GM21737 (cell line): ENCODE results near the gene TRPC1.
"Not testable (repeated sequence)": the region's sequence is repeated elsewhere in the genome, so short reads cannot be mapped to it uniquely, and the experiment has no call there.

Experiments
- ATAC-seq: cut with Tn5 transposase; IDR thresholded peaks from one replicate; pipeline ENCODE4 v1.9.1; 2021; ENCODE audit warnings: mild to moderate bottlenecking, moderate library complexity; ENCODE audit not compliant: unreplicated experiment

The TRPC1 gene

DNA sequence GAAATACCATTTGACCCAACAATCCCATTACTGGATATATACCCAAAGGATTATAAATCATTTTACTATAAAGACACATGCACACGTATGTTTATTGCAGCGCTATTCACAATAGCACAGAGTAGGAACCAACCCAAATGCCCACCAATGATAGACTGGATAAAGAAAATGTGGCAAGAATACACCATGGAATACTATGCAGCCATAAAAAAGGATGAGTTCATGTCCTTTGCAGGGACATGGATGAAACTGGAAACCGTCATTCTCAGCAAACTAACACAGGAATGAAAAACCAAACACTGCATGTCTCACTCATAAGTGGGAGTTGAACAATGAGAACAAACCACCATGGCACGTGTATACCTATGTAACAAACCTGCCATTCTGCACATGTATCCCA is 26.7 kb downstream of the TRPC1 start:
- ATAC-seq, result not testable (repeated sequence)

DNA sequence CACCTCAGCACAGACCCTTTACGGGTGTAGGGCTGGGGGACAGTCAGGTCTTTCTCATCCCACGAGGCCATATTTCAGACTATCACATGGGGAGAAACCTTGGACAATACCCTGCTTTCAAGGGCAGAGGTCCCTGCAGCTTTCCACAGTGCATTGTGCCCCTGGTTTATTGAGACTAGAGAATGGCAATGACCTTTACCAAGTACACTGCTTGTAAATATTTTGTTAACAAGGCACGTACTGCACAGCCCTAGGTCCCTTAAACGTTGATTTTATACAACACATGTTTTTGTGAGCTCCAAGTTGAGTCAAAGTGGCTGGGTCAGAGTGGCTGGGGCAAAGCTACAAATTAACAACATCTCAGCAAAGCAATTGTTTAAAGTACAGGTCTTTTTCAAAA is 28.8 kb downstream of the TRPC1 start:
- ATAC-seq, result not testable (repeated sequence)

DNA sequence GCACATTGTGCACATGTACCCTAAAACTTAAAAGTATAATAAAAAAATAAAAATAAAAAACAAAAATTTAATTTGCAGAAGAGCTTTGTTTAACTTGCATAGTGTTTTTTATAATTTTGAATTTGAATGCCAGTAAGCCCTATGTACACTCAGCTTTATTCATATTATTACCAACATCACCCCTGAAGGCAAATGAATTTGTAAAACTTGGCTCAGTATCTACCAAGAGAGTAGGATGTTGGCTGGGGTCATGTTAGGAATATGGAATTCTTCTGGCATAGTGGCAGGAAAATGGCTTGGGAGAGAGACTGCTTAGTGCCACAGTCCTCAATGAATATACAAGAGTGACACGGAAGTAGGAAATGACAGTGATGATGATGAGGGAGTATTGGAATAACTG is 30.7 kb downstream of the TRPC1 start:
- no peak for ATAC-seq

DNA sequence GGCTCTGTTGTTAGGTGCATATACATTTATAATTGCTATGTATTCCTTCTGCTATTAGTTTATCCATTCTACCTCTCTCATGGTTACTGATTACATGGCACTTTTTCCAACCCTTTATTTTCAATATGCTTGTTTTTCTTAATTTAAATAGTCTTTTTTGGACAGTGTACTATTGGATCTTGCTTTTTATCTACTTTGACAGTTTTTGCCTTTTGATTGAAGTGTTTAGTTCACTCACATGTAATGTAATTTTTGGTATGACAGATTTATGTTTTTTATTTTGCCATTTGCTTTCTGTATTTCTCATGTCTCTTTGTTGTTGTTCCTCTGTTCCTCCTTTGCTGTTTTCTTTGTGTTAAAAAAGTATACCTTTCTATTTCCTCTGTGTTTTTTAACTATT is 44.5 kb downstream of the TRPC1 start:
- no peak for ATAC-seq

DNA sequence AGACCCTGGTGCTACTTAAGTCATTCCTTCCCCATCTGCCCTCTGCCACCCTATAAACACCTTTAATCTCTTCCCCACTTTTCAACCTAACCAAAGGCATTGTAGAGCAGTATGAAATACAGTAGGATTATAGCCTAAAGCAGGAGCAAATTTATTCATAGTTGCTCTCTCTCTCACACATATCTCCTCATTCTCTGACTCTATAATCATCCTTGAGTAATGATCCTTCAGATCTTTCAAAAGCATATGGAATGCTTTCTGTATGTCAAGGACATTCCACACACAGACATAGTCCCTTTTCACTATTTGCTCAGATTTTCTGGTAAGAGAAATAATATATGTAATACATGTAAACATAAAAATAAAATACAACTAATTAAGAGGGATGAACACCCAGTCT is 54.1 kb downstream of the TRPC1 start:
- no peak for ATAC-seq

DNA sequence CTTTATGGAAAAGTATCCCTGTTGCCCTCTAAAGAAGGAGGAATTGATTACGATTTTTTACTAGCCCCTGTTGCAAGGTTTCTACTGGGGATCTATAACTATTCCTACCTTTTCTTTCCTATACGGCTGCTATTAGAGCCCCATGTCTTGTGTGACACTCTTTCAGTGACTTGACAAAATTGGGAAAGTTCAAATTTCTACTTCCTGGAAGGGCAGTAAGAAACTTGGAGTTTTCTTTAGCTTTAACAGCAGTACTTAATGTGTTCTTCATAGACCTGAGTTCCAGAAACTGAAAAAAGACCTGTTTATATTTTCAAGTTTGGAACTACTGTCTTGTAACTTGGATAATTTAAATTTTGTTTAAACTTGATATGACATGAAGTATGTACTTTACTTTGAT is 54.7 kb downstream of the TRPC1 start:
- no peak for ATAC-seq

DNA sequence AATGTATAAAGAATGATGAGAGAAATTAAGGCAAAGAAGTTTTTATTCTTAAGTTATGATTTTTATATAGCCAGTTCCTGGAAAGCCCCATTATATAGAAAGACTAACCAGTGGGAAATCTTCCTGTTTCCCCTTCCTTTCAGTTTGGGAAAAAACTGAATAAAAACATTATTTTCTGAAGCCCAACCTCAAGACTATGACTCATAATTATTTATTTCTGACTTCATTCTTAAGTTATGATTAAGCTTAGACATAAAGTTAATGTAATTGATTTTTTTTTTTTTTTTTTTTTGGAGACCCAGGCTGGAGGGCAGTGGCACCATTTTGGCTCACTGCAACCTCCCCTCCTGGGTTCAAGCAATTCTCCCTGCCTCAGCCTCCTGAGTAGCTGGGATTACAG is 55.8 kb downstream of the TRPC1 start:
- ATAC-seq, result no peak

DNA sequence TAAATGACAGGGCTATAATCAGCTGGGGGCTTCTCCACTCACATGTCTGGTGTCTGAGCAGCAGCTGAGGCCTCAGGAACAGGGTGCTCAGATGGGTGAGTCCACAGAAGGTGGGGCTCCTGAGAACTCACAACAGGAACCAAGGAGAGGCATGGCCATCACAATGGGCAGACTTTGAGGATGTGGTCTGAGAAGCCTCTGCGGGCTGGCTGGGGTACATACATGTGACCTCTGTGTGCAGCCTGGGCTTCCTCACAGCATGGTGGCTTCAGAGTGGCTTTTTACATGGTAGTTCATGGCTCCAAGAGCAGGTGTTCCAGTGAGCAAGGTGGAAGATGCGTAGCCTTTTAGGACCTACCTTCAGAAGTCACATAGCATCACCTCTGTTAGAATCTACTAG is 58.8 kb downstream of the TRPC1 start:
- ATAC-seq, result no peak

DNA sequence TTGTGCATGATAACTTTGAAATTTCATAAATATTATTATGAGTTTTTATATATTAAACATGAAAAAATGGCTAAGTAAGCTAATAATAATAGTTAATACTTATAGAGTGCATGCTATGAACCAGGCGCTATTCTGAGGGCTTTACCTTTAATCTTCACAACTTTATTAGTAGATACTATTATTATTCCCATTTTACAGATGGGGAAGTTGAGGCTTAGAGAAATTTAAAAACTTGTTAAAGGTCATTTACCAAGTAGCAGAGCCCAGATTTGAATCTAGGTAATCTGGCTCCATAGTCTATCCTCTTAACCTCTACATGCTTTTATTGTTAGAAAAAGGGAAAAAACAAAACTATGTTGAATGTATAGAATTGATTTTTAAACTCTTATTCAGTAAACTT is 60.4 kb downstream of the TRPC1 start:
- no peak for ATAC-seq

DNA sequence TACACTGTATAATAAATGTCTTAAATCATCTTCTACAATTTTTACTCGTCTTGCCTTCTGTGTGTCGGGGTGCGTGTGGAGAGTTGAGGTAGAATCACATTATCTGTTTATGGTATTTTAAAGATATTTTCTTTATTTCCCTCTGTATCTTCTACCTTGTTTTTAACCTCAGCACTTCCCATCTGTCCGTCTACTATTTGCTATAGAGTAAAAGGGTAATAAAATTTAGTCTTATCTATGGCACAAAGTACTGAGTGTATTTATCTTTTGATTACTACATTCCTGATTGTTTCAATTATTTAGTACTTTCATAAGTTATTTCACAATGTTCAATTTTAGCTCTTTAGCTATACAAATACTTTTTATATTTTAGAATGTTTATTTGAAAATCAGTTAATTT is 62.2 kb downstream of the TRPC1 start:
- ATAC-seq, result no peak

DNA sequence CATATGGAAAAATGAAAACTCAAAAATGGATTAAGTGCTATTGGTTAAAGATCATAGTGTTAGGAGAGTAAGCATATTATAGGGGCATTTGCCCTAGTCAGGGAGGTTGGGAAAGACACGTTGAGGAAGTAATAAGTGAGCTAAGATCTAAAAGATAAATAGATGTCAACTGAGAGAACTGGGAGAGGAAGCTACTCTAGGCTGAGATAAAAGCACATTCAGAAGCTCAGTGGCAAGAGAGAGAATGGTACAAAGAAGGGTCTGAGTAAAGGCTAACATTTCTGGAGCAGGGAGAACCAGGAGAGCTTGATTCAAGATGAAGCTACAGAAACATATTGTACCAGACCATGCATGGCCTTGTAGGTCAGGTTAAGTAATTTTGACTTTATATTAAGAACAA is 63.9 kb downstream of the TRPC1 start:
- ATAC-seq, result no peak

DNA sequence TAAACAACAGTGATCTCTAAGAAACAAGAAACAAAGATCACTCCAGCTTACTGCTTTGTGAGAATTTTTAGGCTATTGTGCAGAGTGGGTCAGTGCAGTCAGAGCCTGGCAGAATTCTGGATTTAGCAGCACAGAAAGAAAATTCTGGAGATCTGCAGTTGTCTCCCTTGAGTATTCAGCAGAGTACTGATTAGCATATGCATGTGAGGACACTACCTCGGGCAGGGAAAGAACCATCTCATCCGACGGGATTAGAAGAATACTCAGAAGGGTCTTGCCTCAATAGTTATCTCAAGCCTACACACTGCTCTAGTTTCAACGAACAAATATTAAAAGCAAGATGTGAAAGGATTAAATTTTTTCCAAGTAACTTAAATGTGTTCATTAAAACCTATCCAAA is 70.7 kb downstream of the TRPC1 start:
- ATAC-seq, result no peak

DNA sequence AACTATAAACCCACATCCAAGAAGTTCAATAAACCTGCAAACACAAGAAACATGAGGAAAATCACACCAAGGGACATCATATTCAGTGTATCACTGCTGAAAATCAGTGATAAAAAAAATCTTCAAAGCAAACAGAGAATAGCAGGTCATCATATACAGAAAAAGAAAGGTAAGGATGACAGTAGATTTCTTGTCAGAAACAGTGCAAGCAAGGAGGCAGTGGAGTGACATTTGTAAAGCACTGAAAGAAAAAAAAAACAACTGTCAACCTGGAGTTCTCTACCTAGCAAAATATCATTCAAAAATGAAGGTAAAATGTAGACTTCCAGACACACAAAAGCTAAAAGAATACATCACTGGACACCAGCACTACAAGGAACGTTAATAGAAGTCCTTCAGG is 71.5 kb downstream of the TRPC1 start:
- no peak for ATAC-seq

DNA sequence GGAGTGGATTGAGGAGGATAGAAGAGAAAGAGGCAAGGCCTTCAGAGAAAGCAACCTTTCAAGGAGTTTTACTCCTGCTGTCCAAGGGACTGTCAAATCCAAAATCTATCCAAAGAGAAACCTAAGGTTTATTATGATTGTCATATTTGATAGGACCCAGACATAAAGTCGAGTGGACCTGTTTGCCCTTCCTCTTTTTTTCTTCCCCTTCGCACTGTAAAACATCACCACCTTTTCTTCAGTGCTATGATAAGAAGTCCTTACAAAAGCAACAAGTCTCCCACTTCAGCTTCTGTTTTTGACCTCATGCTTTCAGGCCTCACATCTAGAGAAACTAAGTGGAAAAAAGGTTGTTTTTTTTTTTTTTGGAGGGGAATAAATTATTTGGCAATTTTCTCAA is 73.0 kb downstream of the TRPC1 start:
- no peak for ATAC-seq

DNA sequence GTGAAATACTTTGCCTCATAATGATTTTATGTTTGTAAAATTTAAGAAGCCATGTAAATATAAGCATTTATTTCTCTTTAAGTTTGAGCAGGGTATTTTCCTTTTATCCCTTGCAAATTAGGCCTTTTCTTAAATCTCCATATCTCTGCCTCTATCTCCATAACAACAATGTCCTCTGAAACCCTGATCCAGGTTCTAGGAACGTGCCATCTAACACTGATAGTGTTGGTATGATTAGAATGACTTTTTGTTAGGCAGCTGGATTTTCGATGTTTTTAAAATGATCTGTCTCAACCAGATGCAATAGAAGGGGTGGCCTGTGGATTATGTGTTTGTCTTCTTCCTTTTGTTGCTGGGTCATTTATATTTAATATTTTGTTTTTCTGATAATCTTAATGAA is 77.9 kb downstream of the TRPC1 start:
- no peak for ATAC-seq

DNA sequence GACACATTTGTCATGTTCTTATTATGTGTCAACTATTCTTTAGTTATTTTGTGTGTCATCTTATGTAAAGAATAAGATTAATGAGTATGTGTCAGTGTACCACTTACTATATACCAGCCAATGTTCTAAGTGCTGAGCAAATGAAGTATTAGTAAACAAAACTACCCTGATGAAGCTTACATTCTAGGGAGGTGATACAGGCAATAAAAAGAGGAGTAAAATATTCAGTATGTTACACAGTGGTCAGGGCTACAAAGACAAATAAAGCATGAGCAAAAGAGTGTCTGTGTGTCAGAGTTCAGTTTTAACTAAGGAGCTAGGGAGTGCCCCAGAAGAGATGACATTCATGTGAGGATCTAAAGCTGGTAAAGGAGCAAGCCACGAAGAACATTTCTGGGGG is 79.1 kb downstream of the TRPC1 start:
- ATAC-seq, result no peak

DNA sequence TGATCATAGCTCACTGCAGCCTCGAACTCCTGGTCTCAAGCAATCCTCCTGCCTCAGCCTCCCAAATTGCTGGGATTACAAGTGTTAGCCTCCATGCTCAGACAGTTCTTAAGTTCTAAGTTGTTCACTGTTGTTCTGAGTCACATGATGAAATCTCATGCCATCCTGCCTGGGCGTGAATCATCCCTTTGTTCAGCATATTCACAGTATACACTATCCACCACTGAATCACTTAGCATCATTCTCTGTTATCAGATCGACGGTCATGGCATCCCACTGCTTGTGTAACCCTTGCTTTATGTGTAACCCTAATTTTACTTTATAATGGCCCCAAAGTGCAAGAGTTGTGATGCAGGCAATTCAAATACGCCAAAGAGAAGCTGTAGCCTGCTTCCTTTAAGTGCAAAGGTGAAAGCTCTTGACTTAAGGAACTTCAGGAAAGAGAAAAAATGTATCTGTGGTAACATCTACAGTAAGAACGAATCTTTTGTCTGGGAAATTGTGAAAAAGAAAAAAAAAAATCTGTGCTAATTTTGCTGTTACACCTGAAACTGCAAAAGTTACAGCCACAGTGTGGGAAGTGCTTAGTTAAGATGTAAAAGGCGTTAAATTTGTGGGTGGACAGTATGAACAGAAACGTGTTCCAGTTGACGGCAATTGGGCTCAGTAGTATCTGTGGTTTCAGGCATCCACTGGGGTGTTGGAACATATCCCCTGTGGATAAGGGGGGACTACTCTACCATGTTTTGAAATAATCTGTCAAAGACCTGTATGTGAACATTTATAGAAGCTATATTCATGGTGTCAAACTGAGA is 84.5 kb downstream of the TRPC1 start:
- no peak for ATAC-seq

DNA sequence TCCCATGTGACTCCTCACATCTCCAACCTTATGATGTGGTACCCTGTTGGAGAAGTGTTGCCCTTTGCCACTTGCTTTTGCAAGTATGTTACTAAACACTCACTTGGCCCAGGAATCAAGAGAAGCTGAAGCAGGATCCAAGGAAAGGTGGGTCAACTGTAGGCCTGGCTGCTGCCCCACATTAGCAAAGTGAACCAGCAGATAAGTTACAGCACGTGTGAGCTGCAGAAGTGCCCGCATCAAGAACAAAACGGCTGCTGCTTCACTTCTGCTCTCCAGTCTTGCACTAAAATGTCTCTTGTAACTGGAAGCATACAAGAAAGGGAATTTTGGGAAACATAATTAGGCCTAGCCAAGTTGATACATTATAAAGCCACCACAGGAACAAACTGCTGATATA is 85.4 kb downstream of the TRPC1 start:
- ATAC-seq, result no peak

DNA sequence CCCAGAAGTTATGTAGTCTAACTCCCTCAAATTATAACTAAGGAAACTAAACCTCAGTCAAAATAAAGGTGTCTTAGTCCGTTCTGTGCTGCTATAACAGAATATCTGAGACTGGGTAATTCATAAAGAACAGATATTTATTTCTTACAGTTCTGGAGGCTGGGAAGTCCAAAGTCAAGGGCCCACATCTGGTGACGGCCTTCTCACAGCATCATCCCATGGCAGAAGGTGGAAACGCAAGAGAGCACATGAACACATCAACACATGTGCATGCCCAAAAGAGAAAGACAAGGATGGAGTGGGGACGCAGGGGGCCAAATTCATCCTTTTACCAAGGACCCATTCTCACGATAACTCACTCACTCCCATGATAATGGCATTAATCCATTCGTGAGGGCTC is 92.0 kb downstream of the TRPC1 start:
- ATAC-seq, result no peak

DNA sequence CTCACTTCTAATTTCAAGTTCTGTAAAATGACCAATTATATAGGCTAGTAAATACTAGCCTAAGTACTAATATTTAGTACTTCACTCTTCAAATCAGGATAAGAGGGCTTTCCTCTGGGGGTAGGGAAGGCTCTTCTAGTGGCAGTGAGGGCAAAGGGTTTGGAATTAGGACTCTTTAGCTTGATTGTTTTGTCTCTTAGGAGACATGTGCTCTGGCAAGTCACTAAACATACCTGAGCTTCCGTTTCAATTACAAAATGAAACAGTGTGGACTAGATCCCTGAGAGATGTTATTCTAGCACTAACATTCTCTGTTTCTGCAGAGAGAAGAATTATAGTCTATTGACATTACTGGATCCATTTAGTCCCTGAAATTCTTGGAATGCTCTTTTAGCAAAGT is 93.5 kb downstream of the TRPC1 start:
- no peak for ATAC-seq

DNA sequence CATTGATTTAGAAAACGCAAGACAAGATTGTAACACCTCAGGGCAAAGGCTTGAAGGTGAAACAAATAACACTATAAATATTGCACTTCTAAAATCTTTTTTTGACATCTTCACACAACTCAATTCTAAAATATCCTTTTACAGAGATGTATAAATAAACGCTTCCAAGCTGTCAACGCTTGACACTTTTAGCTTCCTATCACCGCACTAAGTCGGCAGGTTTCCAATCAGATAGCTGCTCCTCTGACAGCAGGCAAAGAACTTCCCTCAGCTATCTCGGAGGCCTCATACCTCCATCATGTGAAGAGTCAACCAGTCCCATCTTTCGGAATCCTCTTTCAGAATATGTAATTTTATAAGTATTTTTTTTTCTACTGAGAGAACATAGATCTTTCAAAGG is 94.1 kb downstream of the TRPC1 start:
- ATAC-seq, result no peak

DNA sequence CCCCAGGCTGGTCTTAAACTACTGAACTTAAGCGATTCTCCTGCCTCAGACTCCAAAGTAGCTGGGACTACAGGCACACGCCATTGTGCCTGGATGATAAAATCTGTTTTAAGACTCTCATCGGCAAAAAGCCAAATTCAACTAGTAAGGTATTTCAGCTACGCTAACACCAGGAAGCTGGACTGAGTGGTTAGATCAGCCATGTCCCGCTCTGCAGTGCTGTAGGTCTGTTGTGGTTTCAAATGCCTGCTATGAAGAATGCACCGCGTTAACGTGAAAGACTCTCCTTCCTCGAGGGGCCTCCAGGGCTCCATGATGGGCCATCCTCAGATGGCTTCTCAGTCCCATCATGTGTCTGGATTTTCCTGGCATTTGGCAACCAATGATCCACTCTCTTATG is 94.8 kb downstream of the TRPC1 start:
- ATAC-seq, result no peak

DNA sequence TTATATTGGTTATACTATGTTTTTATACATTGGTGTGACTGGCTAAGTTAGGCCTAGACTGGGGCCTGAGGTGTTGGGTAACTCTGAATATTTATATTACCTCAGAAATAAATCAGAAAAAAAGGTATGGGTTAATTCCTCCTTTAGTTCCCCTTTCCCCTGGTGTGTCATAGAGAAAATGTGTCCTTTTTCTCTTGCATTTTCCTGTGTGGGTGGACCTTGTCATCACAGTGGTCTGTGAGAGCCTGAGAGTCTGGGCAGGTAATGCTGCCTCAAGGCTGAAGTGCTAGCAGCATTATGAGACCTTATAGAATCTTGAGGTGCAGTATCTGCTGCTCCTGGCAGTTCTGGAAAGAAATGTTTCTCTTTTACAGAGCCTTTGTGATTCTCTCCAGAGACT is 95.3 kb downstream of the TRPC1 start:
- ATAC-seq, result no peak
